NCI-H128 (cell line): ENCODE measurements around the gene YKT6.
"Not testable (repeated sequence)": the region's sequence is repeated elsewhere in the genome, so short reads cannot be mapped to it uniquely, and the experiment has no call there.

Experiments used
- DNase-seq: peaks from one replicate; lab custom pipeline; 2025; ENCODE audit not compliant: unreplicated experiment; lab: John Stamatoyannopoulos, UW

The YKT6 gene

GRCh38 chr7:44193011-44193802, 7.6 kb upstream of the YKT6 start:
- DNase-seq, result no peak

GRCh38 chr7:44194069-44194468, 6.7 kb upstream of the YKT6 start:
- no peak for DNase-seq

DNA sequence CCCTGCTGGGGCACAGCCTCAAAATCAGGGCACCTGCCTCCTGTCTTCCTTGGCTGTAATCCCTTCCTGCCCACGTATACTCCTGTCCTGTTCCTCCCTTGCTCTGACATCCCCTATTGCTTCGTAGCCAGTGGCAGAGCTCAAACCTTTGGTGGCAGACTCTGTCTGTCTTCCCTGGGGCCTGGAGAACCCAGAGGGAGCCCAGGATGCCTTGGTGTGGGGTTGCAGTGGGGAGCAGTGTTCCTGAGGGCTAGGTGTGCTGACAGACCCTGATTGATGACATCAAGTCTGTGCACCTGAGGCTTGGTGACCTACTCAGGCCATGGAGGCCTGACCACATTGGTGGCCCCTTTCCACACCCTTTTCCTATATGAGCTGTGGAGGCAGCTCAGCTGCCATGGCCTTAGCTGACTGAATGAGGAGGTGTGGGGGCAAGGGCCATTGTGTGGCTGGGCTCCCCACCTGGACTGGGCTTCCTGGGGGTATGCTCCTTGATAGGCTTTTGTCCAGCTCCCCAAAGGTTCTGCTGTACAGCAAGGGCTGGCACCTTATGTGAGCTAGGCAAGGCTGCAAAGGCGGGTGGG, 6.1 kb upstream of the YKT6 start:
- no peak for DNase-seq

- no peak for DNase-seq
Measured at GRCh38 chr7:44195889-44196288, 4.9 kb upstream of the YKT6 start.

DNA sequence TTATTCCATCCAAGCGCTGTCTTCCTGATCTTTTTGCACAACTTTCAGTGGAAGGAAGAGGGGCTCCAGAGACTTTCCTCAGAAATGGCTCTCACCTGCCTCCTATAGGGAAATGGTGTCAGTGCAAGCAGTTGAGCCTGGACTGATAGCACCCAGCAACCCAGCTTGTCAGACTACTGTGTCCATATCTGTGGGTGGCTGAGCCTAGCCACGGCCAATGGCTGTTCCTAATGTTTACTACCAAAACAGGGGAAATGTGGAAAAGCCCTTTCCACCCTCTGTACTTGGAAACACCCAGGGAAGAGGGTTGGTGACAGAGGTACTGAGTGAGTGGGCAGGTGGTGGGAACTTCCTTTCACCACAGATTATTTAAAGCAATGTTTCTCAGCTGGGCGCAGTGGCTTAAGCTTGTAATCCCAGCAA, 4.3 kb upstream of the YKT6 start:
- DNase-seq, result peak; percentile 15

GRCh38 chr7:44197474-44197873, 3.3 kb upstream of the YKT6 start:
- DNase-seq, result no peak

- not testable (repeated sequence) for DNase-seq
Measured at GRCh38 chr7:44200163-44200562, 615 bp upstream of the YKT6 start.

GRCh38 chr7:44201813-44202212, 1.0 kb downstream of the YKT6 start:
- DNase-seq, result no peak

DNA sequence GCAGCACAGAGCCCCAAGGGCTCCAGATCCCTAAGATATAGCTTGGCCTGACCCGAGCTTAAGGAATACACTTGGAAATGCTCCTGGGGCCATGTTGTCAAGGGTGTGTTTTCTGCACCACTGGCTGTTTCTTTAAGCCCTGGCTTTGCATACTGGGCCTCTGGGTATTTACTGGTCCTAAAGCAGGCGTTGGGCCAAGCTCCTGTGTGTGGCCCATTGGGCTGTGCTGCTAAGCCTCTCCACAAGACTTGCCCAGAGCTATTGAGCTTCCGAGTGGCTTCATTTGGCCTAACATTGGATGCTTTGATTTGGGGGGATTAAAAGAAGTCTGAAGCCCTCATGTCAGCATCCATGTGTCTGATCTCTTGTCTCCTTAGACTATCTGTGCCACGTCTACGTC, 5.2 kb downstream of the YKT6 start:
- DNase-seq, result no peak

GRCh38 chr7:44208085-44208484, 7.3 kb downstream of the YKT6 start:
- DNase-seq, result no peak

GRCh38 chr7:44210107-44210506, 9.3 kb downstream of the YKT6 start:
- DNase-seq, result no peak

DNA sequence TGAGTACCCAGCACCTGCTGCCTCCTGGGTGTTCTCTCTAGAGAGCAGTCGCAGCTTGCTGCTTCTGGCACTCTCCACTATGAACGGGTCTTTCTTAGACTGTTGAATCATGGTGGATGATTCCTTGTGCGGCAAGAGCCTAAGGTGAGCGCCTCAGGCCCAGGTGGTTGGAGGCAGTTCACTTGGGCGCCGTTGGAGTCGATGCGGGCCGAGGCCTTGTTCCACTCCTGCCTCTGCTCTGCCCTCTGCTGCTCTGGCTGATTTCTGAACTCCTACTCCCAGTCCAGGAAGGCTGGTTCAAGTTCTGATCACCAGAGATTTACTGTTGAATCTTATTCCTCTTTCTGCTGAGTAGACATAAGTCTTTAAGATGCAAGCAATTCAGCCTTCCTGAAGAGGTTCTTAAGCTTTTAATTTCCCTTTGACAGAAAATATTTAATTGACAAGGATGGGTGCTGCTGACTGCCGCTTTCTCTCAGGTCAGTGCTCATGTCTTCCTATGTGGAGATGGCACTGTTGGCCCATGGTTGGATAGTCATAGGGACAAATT, 10.4 kb downstream of the YKT6 start:
- no peak for DNase-seq

GRCh38 chr7:44212018-44212417, 11.2 kb downstream of the YKT6 start:
- DNase-seq, result no peak

DNA sequence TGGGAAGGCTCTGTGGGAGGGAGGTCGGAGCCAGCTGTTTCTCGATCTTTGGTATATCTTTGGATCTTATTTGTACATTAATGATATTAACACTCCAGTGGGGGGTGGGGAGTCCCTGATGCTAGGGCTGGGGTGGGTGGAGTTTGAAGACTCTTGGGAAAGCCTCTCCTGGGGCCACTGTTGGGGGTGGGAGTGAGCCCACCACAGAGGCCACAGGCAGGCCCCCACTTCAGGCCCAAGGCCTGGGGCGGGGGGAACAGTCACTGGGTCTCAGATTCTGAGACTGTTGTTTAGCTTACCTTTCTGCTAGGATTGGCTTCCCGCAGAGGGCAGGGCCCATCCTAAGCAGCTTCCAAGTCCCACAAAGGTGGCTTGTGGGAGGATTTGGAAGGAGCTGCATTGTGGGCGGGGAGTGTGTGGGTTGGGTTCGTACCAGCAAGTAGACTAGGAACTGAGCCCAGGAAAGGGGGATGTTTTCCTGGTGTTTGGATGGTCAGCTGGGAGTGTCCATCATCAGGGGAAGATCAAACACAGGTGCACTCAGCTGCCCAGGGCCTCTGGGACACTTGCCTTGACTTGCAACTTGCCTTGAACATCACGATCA, 11.9 kb downstream of the YKT6 start:
- DNase-seq, result no peak

DNA sequence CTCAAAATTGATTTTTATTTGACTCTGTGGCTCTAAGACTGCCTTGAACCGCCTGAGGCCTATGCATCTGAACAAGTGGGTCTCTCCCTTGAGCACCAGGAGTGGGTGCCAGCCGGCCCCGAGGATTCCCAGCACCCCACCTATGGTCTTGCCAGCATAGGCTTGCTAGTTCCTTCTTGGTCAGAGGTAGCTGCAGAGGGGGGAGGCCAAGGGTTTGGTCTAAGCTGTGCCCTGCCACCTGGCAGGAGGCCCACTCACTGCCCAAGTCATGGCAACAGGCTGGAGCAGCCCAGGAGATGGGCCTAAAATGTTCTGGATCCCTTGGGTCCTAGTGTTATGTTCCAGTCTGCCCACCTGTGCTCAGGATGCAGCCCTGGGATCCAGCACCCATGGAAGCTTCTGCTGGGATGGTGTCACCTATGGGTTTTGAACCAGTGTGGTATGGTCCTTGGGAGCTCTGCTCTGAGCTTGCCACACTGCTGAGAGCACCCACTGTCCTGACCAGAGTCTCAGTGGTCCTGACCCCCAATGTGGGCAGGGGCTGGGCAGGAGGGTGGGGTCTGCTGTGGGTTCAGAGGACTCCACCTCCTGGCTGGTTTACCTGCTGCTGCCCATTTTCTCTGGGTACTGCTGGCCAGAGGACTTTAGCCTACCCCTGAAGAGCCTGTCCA, 12.6 kb downstream of the YKT6 start:
- DNase-seq, result no peak

DNA sequence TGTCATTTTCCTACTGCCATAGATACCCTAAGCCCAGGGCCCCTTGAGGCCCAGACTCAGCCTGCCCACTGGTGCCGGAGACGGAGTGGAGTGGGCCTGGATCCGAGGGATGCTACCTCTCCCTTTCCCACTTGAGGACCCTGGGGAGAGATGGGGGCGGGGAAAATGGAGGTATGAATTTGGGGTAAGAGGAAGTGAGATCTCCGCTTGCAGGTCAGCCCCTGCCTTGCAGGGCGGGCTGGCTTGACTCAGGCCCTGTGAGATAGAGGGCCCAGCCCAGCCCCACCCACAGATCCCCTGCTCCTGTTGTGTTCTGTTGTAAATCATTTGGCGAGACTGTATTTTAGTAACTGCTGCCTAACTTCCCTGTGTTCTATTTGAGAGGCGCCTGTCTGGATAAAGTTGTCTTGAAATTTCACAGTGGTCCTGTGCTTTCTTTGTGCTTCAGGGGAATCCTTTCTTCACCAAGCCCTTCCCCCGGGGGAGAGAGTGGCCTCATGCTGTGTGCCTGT, 13.2 kb downstream of the YKT6 start:
- no peak for DNase-seq

GRCh38 chr7:44215531-44215930, 14.8 kb downstream of the YKT6 start:
- DNase-seq, result no peak

GRCh38 chr7:44216019-44216418, 15.2 kb downstream of the YKT6 start:
- no peak for DNase-seq

DNA sequence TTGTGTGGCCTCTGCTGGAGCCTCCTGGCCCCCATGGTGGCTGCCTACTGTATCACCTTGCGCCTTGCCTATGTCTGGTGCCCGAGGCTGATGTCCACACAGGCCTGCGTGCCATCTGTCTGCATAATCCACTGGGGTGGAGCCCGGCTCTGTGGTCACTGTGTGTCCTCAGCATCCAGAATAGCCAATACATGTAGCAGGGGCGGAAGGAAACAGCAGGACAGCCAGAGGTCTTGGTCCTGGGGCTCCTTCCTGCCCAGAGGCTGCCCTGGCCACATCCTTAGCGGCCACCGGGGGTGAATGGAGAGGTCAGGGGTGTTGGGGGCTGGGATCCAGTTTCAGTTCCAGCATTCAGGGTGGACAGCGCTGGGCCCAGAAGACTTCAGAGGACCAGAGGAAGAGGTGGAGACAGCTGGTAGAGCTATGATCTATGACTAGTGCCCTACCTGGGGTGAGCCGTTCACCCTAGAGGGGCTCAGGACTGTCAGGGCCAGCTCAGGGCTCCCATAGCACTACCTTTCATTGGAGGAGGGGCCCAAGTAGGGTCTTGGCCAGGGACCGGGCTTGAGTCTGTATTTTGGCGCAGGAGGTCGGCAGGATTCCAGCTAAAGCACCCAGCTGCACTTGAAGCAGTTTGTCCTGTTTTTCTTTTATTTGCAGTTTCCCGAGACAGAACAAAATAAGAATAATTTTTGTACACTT, 15.9 kb downstream of the YKT6 start:
- DNase-seq, result no peak

- DNase-seq, result no peak
Measured at GRCh38 chr7:44217223-44217714, 16.5 kb downstream of the YKT6 start.
